Spleen (tissue), 11 donors: ENCODE results near the gene VPS8. TPM values are rescaled to one million over a fixed set of nuclear protein-coding genes. Genes with fewer than 3 reads are reported as not detected.

Experiments used
- DNase-seq: peaks from one replicate; pipeline ENCODE4 v3.0.0-alpha.2; 2020
- H3K27ac ChIP-seq, 8 donors: fragments of 200-600 bp; sonication (generic) in 7 of 8; 1 replicate in 4 of 8; 2 replicates in 4 of 8; pipeline versions ENCODE4 v1.5.0 to v1.8.0; 2016 to 2021; ENCODE audit warnings: inconsistent platforms in 4 of 8, mild to moderate bottlenecking in 4 of 8, moderate library complexity in 1 of 8
- H3K27me3 ChIP-seq, 7 donors: fragments of 200-600 bp; sonication (generic) in 6 of 7; replicated peaks in 1 of 7; 1 replicate in 4 of 7; 2 replicates in 3 of 7; pipeline versions ENCODE4 v1.5.0 to v1.8.0; 2016 to 2021; ENCODE audit warnings: inconsistent platforms in 3 of 7, mild to moderate bottlenecking in 1 of 7
- H3K36me3 ChIP-seq, 6 donors: fragments of 200-600 bp; sonication (generic) in 5 of 6; 1 replicate in 4 of 6; 2 replicates in 2 of 6; pipeline versions ENCODE4 v1.5.0 to v1.8.0; 2016 to 2021; ENCODE audit warnings: inconsistent platforms in 2 of 6
- H3K4me1 ChIP-seq, 6 donors: fragments of 200-600 bp; sonication (generic) in 5 of 6; 1 replicate in 3 of 6; 2 replicates in 3 of 6; pipeline versions ENCODE4 v1.5.0 to v1.8.0; 2016 to 2021; ENCODE audit warnings: inconsistent platforms in 3 of 6
- H3K4me3 ChIP-seq, 8 donors: fragments of 200-600 bp; sonication (generic) in 7 of 8; 1 replicate in 4 of 8; 2 replicates in 4 of 8; pipeline versions ENCODE4 v1.5.0 to v1.8.0; 2016 to 2021; ENCODE audit warnings: inconsistent platforms in 4 of 8, mild to moderate bottlenecking in 4 of 8, moderate library complexity in 2 of 8
- H3K9me3 ChIP-seq, 8 donors: fragments of 200-600 bp; sonication (generic) in 7 of 8; 1 replicate in 4 of 8; 2 replicates in 4 of 8; pipeline versions ENCODE4 v1.5.0 to v1.8.0; 2016 to 2021; ENCODE audit warnings: inconsistent platforms in 4 of 8
- POLR2A ChIP-seq, 3 donors: fragments of 450-650 bp; IDR thresholded peaks; one replicate each; pipeline ENCODE4 v1.5.1; 2017; ENCODE audit warnings: antibody characterized with exemption in 3 of 3, mild to moderate bottlenecking in 1 of 3
- POLR2AphosphoS5 ChIP-seq, 3 donors: sonication (generic); formaldehyde crosslinking; IDR thresholded peaks; one replicate each; pipeline ENCODE4 v1.5.1; 2017; ENCODE audit warnings: antibody characterized with exemption in 3 of 3
- WGBS, 5 donors: extraction: QIAGEN DNeasy Blood & Tissue Kit in 3 of 5; methylation state at CpG; one replicate each; pipeline versions ENCODE4 v1.1.5 to v1.1.7; 2013 to 2018; 5-methylcytosine and 5-hydroxymethylcytosine counted together
- intact Hi-C: fragments of 100-400 bp; cut with DNase I; formaldehyde crosslinking; loops from one replicate; pipeline ENCODE4 v1.15.0; 2023; ENCODE audit warnings: low total_unique reads
- polyA plus RNA-seq, 3 donors: library from polyadenylated mRNA; stranded (reverse); fragments of 200-250 nt; gene quantifications; one replicate each; pipeline ENCODE4 v1.2.1, GENCODE V29; 2013
- total RNA-seq, 7 donors: library from RNA; depleted of rRNA in 3 of 7; stranded (reverse); fragments of >200 nt in 3 of 7; fragmentation: NEBNext Ultra II Directional in 4 of 7; extraction: Animal tissue kit (Norgen Biotek cat#: 25700) in 4 of 7; gene quantifications; one replicate each; pipeline versions ENCODE4 v1.1.0 to v1.2.1, GENCODE V29; 2016 to 2021
- TF ChIP-seq, protein P1 (sequence below), 11 experiments: fragments of 200-600 bp in 7 of 11; fragments of 450-650 bp in 4 of 11; sonication (generic) in 4 of 11; IDR thresholded peaks in 8 of 11; conservative IDR thresholded peaks in 3 of 11; 1 replicate in 7 of 11; 2 replicates in 4 of 11; pipeline versions ENCODE4 v1.4.0 to v1.8.0; 2016 to 2021; ENCODE audit warnings: antibody characterized with exemption in 11 of 11, inconsistent platforms in 4 of 11, mild to moderate bottlenecking in 1 of 11
- donor health status: healthy with polysubstance abuse.
- donor health status: DM: no; HTN: no; CAD: no; lungs with moderate emphysema.
- donor health status: DM: no; HTN: no; CAD: no.
- donor health status: Bipolar disorder and iron deficiency.
- donor health status: healthy.
- donor health status: DM: no; HTN: no; CAD: no.
- donor health status: DM: yes; HTN: yes; CAD: no.

The VPS8 gene
- total and polyA plus RNA-seq, 10 donors, result 9.1 to 169 (median 97.5) TPM

- intact Hi-C loops, result no loop called here
Observed at GRCh38 chr3:185089751-185090150, 277.8 kb downstream of the VPS8 start.

DNA sequence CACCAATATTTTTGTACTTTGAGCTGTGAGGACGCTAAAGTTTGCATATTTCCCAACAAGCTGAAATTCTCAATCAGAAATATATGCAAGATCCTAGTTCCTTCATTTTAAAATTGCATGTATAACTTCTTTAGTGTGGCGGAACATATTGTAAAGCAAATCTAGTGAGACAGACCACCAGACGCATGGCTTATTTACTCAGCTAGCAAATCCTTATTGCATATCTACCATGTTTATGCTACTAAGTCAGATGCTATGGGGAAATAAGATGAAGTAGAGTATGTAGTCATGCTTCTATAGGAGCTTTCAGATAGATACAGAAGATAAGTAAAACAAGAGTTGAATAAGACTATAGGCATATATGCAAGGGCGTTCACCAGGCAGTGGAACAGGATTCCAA lies 278.8 kb downstream of the VPS8 start:
- no peak overlapping the region for H3K4me3 ChIP-seq
- intact Hi-C loops, result no loop called here
- H3K36me3 ChIP-seq, result no peaks in the 10 kb centered on the region
- no peaks in the 10 kb centered on the region for H3K9me3 ChIP-seq
- no peaks in the 10 kb centered on the region for H3K27me3 ChIP-seq
- no peak for DNase-seq
- 83 to 96% (median 92%) methylated on average over 4 of the region's 4 CpGs for WGBS, 5 donors
- no peaks in the 10 kb centered on the region for H3K4me1 ChIP-seq
- H3K27ac ChIP-seq, result no peak overlapping the region
- TF ChIP-seq POLR2A (IDR thresholded peaks at IDR 0.05) (no peak), POLR2AphosphoS5 (IDR thresholded peaks at IDR 0.05) (no peak)
- TF ChIP-seq, protein P1, sequence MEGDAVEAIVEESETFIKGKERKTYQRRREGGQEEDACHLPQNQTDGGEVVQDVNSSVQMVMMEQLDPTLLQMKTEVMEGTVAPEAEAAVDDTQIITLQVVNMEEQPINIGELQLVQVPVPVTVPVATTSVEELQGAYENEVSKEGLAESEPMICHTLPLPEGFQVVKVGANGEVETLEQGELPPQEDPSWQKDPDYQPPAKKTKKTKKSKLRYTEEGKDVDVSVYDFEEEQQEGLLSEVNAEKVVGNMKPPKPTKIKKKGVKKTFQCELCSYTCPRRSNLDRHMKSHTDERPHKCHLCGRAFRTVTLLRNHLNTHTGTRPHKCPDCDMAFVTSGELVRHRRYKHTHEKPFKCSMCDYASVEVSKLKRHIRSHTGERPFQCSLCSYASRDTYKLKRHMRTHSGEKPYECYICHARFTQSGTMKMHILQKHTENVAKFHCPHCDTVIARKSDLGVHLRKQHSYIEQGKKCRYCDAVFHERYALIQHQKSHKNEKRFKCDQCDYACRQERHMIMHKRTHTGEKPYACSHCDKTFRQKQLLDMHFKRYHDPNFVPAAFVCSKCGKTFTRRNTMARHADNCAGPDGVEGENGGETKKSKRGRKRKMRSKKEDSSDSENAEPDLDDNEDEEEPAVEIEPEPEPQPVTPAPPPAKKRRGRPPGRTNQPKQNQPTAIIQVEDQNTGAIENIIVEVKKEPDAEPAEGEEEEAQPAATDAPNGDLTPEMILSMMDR (IDR thresholded peaks at IDR 0.05 in 8 of 11, conservative IDR thresholded peaks at IDR 0.05 in 3 of 11), result no peak

More at GRCh38 chr3:185089751-185090150, 277.8 kb downstream of the VPS8 start:
- no peaks in the 10 kb centered on the region for H3K9me3 ChIP-seq
- H3K4me1 ChIP-seq, result no peaks in the 10 kb centered on the region
- TF ChIP-seq POLR2AphosphoS5 (IDR thresholded peaks at IDR 0.05), result no peak
- no peak for TF ChIP-seq POLR2A (IDR thresholded peaks at IDR 0.05)
- TF ChIP-seq, protein P1 (IDR thresholded peaks at IDR 0.05 in 8 of 11, conservative IDR thresholded peaks at IDR 0.05 in 3 of 11), result no peak
- no peaks in the 10 kb centered on the region for H3K36me3 ChIP-seq
- no peak overlapping the region for H3K4me3 ChIP-seq
- no peaks in the 10 kb centered on the region for H3K27me3 ChIP-seq
- H3K27ac ChIP-seq, result no peak overlapping the region
- no peak for DNase-seq

GRCh38 chr3:185093116-185093515 lies 281.1 kb downstream of the VPS8 start:
- no peak for DNase-seq
- H3K36me3 ChIP-seq, result no peaks in the 10 kb centered on the region
- H3K4me1 ChIP-seq, result no peaks in the 10 kb centered on the region
- intact Hi-C loops, result no loop called here
- no peak overlapping the region for H3K27ac ChIP-seq
- no peaks in the 10 kb centered on the region for H3K9me3 ChIP-seq
- no peak for TF ChIP-seq POLR2A (IDR thresholded peaks at IDR 0.05)
- no peak for TF ChIP-seq POLR2AphosphoS5 (IDR thresholded peaks at IDR 0.05)
- TF ChIP-seq, protein P1 (IDR thresholded peaks at IDR 0.05 in 8 of 11, conservative IDR thresholded peaks at IDR 0.05 in 3 of 11), result no peak
- H3K4me3 ChIP-seq, result no peak overlapping the region
- H3K27me3 ChIP-seq, result no peaks in the 10 kb centered on the region

DNA sequence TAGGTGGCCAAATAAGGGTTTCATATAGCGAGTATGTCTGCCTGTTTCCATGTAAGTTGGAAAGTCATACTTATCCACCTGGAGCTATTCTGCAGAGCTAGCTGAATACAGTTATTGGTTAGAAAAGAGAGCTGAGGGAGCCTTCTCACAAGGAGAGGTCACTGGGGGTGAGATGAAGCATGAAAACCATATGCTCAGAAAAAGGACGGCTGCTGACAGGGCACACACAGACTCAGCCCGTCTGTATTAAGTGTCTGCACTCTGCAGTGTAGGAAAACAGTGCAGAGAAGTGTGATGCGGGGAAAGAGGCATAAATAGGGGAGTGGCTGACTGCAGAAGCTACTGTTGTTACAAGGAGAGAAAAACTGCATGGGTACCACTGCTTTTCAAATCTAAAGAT lies 282.7 kb downstream of the VPS8 start:
- WGBS, 5 donors, result 77 to 89% (median 86%) methylated on average over 4 of the region's 4 CpGs
- DNase-seq, result no peak

More for the DNA sequence above, 282.7 kb downstream of the VPS8 start:
- Histone ChIP-seq H3K27ac (no peak overlapping the region), H3K9me3 (peaks cover 0 to 4% (median 0%) of the 10 kb centered on the region in 8 donors), H3K36me3 (no peaks in the 10 kb centered on the region), H3K27me3 (no peaks in the 10 kb centered on the region), H3K4me3 (no peak overlapping the region), H3K4me1 (no peaks in the 10 kb centered on the region)
- TF ChIP-seq POLR2A (IDR thresholded peaks at IDR 0.05) (no peak), POLR2AphosphoS5 (IDR thresholded peaks at IDR 0.05) (no peak)
- TF ChIP-seq, protein P1 (IDR thresholded peaks at IDR 0.05 in 8 of 11, conservative IDR thresholded peaks at IDR 0.05 in 3 of 11), result no peak
- intact Hi-C loops, result no loop called here

Other genes with a start within 250 kb of the VPS8 start
- 10 to 100 TPM; 16.5 to 22.6 (median 19.0) TPM for gene MAGEF1, start 100.1 kb upstream of the VPS8 start, total RNA-seq
- 10 to 100 TPM; 36.2 to 42.1 (median 38.1) TPM for gene MAGEF1, start 100.1 kb upstream of the VPS8 start, polyA plus RNA-seq